HCT116 (cell line): ENCODE data around the gene AP3D1.
"Not testable (repeated sequence)": the region's sequence is repeated elsewhere in the genome, so short reads cannot be mapped to it uniquely, and the experiment has no call there.

Source experiments
- CBX3 ChIP-seq: IDR thresholded peaks from 2 replicates; pipeline ENCODE4 v1.6.1; 2012; ENCODE audit warnings: low read depth
- EZH2 ChIP-seq: fragments of 200-600 bp; sonication (generic); IDR thresholded peaks from 2 replicates; pipeline ENCODE4 v1.6.1; 2017; ENCODE audit warnings: antibody characterized with exemption, mixed run types
- EZH2phosphoT487 ChIP-seq: fragments of 200-600 bp; IDR thresholded peaks from 2 replicates; pipeline ENCODE4 v1.6.1; 2018; ENCODE audit warnings: antibody characterized with exemption, borderline replicate concordance
- JUND ChIP-seq: IDR thresholded peaks from 2 replicates; pipeline ENCODE4 v1.6.1; 2012
- POLR2A ChIP-seq: IDR thresholded peaks from 2 replicates; pipeline ENCODE4 v1.7.0; 2011; ENCODE audit warnings: borderline replicate concordance; ENCODE audit not compliant: insufficient read depth, insufficient read length; ENCODE audit errors: extremely low read depth
- POLR2AphosphoS5 ChIP-seq: IDR thresholded peaks from 2 replicates; pipeline ENCODE4 v1.6.1; 2011; ENCODE audit warnings: mild to moderate bottlenecking, low read depth, low read length, moderate library complexity
- SIN3A ChIP-seq: IDR thresholded peaks from 2 replicates; pipeline ENCODE4 v1.6.1; 2012; ENCODE audit warnings: low read depth
- SP1 ChIP-seq: IDR thresholded peaks from 2 replicates; pipeline ENCODE4 v1.6.1; 2012; ENCODE audit warnings: low read depth
- YY1 ChIP-seq: IDR thresholded peaks from 2 replicates; pipeline ENCODE4 v1.6.1; 2011; ENCODE audit warnings: low read length, low read depth, moderate library complexity, mild to moderate bottlenecking; ENCODE audit not compliant: insufficient replicate concordance; ENCODE audit errors: extremely low read depth
- ZFX ChIP-seq: fragments of 450-650 bp; IDR thresholded peaks from 2 replicates; pipeline ENCODE4 v1.6.1; 2017
- TF ChIP-seq, protein P1 (sequence below), 3 experiments: fragments of 200-600 bp in 1 of 3; sonication (generic) in 1 of 3; IDR thresholded peaks in 2 of 3; conservative IDR thresholded peaks in 1 of 3; 2 replicates each; pipeline ENCODE4 v1.5.1; 2012 to 2017; ENCODE audit warnings: low read depth in 2 of 3, low read length in 2 of 3, antibody characterized with exemption in 1 of 3, borderline replicate concordance in 1 of 3, control low read depth in 1 of 3, mild to moderate bottlenecking in 1 of 3, mixed read lengths in 1 of 3, mixed run types in 1 of 3, moderate library complexity in 1 of 3; ENCODE audit not compliant: insufficient read depth in 1 of 3
- TF ChIP-seq, protein P2 (sequence below): IDR thresholded peaks from 2 replicates; pipeline ENCODE4 v1.6.1; 2012
- TF ChIP-seq, protein P3 (sequence below): IDR thresholded peaks from 2 replicates; pipeline ENCODE4 v1.6.1; 2011; ENCODE audit warnings: mild to moderate bottlenecking, low read length, moderate library complexity; ENCODE audit not compliant: insufficient replicate concordance; ENCODE audit errors: extremely low read depth
- TF ChIP-seq, protein P4 (sequence below): IDR thresholded peaks from 2 replicates; pipeline ENCODE4 v1.6.1; 2012; ENCODE audit warnings: low read depth

DNA sequence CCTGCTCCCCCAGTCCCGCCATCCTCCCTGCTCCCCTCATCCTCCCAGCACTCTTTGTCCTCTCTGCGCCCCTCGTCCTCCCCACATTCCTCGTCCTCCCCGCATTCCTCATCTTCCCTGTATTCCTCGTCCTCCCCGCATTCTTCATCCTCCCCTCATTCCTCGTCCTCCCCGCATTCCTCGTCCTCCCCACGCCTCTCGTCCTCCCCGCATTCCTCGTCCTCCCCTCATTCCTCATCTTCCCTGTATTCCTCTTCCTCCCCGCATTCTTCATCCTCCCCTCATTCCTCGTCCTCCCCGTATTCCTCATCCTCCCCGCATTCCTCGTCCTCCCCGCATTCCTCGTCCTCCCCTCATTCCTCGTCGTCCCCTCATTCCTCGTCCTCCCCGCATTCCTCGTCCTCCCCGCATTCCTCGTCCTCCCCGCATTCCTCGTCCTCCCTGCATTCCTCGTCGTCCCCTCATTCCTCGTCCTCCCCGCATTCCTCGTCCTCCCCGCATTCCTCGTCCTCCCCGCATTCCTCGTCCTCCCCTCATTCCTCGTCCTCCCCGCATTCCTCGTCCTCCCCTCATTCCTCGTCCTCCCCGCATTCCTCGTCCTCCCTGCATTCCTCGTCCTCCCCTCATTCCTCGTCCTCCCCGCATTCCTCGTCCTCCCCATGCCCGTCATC lies 49.4 kb upstream of the AP3D1 start:
- TF ChIP-seq SIN3A, POLR2AphosphoS5, EZH2, POLR2A, EZH2phosphoT487, JUND, CBX3, YY1, SP1, ZFX: not testable (repeated sequence)
- TF ChIP-seq, protein P1, sequence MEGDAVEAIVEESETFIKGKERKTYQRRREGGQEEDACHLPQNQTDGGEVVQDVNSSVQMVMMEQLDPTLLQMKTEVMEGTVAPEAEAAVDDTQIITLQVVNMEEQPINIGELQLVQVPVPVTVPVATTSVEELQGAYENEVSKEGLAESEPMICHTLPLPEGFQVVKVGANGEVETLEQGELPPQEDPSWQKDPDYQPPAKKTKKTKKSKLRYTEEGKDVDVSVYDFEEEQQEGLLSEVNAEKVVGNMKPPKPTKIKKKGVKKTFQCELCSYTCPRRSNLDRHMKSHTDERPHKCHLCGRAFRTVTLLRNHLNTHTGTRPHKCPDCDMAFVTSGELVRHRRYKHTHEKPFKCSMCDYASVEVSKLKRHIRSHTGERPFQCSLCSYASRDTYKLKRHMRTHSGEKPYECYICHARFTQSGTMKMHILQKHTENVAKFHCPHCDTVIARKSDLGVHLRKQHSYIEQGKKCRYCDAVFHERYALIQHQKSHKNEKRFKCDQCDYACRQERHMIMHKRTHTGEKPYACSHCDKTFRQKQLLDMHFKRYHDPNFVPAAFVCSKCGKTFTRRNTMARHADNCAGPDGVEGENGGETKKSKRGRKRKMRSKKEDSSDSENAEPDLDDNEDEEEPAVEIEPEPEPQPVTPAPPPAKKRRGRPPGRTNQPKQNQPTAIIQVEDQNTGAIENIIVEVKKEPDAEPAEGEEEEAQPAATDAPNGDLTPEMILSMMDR (IDR thresholded peaks at IDR 0.05 in 2 of 3, conservative IDR thresholded peaks at IDR 0.05 in 1 of 3; ENCODE audit: borderline replicate concordance in 1 of 3, insufficient read depth in 1 of 3, low read depth in 2 of 3, low read length in 2 of 3): not testable (repeated sequence)
- TF ChIP-seq, protein P2, sequence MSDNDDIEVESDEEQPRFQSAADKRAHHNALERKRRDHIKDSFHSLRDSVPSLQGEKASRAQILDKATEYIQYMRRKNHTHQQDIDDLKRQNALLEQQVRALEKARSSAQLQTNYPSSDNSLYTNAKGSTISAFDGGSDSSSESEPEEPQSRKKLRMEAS: not testable (repeated sequence)
- TF ChIP-seq, protein P3, sequence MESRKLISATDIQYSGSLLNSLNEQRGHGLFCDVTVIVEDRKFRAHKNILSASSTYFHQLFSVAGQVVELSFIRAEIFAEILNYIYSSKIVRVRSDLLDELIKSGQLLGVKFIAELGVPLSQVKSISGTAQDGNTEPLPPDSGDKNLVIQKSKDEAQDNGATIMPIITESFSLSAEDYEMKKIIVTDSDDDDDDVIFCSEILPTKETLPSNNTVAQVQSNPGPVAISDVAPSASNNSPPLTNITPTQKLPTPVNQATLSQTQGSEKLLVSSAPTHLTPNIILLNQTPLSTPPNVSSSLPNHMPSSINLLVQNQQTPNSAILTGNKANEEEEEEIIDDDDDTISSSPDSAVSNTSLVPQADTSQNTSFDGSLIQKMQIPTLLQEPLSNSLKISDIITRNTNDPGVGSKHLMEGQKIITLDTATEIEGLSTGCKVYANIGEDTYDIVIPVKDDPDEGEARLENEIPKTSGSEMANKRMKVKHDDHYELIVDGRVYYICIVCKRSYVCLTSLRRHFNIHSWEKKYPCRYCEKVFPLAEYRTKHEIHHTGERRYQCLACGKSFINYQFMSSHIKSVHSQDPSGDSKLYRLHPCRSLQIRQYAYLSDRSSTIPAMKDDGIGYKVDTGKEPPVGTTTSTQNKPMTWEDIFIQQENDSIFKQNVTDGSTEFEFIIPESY: not testable (repeated sequence)
- TF ChIP-seq, protein P4, sequence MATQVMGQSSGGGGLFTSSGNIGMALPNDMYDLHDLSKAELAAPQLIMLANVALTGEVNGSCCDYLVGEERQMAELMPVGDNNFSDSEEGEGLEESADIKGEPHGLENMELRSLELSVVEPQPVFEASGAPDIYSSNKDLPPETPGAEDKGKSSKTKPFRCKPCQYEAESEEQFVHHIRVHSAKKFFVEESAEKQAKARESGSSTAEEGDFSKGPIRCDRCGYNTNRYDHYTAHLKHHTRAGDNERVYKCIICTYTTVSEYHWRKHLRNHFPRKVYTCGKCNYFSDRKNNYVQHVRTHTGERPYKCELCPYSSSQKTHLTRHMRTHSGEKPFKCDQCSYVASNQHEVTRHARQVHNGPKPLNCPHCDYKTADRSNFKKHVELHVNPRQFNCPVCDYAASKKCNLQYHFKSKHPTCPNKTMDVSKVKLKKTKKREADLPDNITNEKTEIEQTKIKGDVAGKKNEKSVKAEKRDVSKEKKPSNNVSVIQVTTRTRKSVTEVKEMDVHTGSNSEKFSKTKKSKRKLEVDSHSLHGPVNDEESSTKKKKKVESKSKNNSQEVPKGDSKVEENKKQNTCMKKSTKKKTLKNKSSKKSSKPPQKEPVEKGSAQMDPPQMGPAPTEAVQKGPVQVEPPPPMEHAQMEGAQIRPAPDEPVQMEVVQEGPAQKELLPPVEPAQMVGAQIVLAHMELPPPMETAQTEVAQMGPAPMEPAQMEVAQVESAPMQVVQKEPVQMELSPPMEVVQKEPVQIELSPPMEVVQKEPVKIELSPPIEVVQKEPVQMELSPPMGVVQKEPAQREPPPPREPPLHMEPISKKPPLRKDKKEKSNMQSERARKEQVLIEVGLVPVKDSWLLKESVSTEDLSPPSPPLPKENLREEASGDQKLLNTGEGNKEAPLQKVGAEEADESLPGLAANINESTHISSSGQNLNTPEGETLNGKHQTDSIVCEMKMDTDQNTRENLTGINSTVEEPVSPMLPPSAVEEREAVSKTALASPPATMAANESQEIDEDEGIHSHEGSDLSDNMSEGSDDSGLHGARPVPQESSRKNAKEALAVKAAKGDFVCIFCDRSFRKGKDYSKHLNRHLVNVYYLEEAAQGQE: not testable (repeated sequence)
